Urinary bladder (tissue), 4 donors: ENCODE results near the gene SGK1. TPM values are rescaled to one million over a fixed set of nuclear protein-coding genes. Genes with fewer than 3 reads are reported as not detected.
"Not testable (repeated sequence)": the region's sequence is repeated elsewhere in the genome, so short reads cannot be mapped to it uniquely, and the experiment has no call there.

ENCODE experiments used
- DNase-seq: peaks from one replicate; pipeline ENCODE4 v3.0.0-alpha.2; 2015; ENCODE audit errors: extremely low spot score
- H3K27ac ChIP-seq: one replicate; pipeline ENCODE4 v1.5.1; 2013; ENCODE audit warnings: low read depth, mild to moderate bottlenecking, moderate library complexity
- H3K36me3 ChIP-seq: one replicate; pipeline ENCODE4 v1.6.1; 2013; ENCODE audit warnings: mild to moderate bottlenecking, moderate library complexity; ENCODE audit not compliant: insufficient read depth
- H3K4me1 ChIP-seq: one replicate; pipeline ENCODE4 v1.6.1; 2013; ENCODE audit warnings: mild to moderate bottlenecking, moderate library complexity; ENCODE audit not compliant: insufficient read depth
- H3K4me3 ChIP-seq: one replicate; pipeline ENCODE4 v1.5.1; 2013; ENCODE audit warnings: low read depth, low read length
- WGBS: extraction: QIAGEN DNeasy Blood & Tissue Kit; methylation state at CpG from one replicate; pipeline ENCODE4 v1.1.7; 2013; 5-methylcytosine and 5-hydroxymethylcytosine counted together
- polyA plus RNA-seq: library from polyadenylated mRNA; stranded (reverse); fragments of 200-250 nt; gene quantifications from one replicate; pipeline ENCODE4 v1.2.3, GENCODE V29; 2013
- total RNA-seq: library from RNA; depleted of rRNA; stranded (reverse); fragments of >200 nt; gene quantifications from one replicate; pipeline ENCODE4 v1.2.3, GENCODE V29; 2014
- donor health status: healthy with polysubstance abuse.
- donor health status: healthy.

SGK1 gene
- total and polyA plus RNA-seq, 2 donors = 44.4 to 51.2 TPM

- WGBS = 85% methylated on average over 6 of the region's 6 CpGs
- Histone ChIP-seq H3K27ac (no peak overlapping the region), H3K4me3 (no peak overlapping the region), H3K36me3 (no peaks in the 10 kb centered on the region), H3K4me1 (no peaks in the 10 kb centered on the region)
- DNase-seq = no peak
Measured at GRCh38 chr6:134343066-134343465, 25.2 kb upstream of the SGK1 start.

- H3K27ac ChIP-seq = no peak overlapping the region
- H3K36me3 ChIP-seq = no peaks in the 10 kb centered on the region
- no peak overlapping the region for H3K4me3 ChIP-seq
- 80% methylated on average over 10 of the region's 10 CpGs for WGBS
- no peak for DNase-seq
- H3K4me1 ChIP-seq = no peaks in the 10 kb centered on the region
Measured at GRCh38 chr6:134341999-134342567, 24.2 kb upstream of the SGK1 start.

- Histone ChIP-seq H3K4me1 (no peaks in the 10 kb centered on the region), H3K36me3 (no peaks in the 10 kb centered on the region), H3K27ac (no peak overlapping the region), H3K4me3 (no peak overlapping the region)
- no peak for DNase-seq
- WGBS = 81% methylated on average over 6 of the region's 6 CpGs
Measured at GRCh38 chr6:134340179-134340975, 22.5 kb upstream of the SGK1 start.

- no peak overlapping the region for H3K4me3 ChIP-seq
- no peaks in the 10 kb centered on the region for H3K36me3 ChIP-seq
- DNase-seq = no peak
- H3K4me1 ChIP-seq = no peaks in the 10 kb centered on the region
- H3K27ac ChIP-seq = no peak overlapping the region
Measured at GRCh38 chr6:134339216-134339615, 21.3 kb upstream of the SGK1 start.

GRCh38 chr6:134331256-134331655, 13.3 kb upstream of the SGK1 start:
- 96% methylated on average over 2 of the region's 2 CpGs for whole genome bisulfite sequencing
- no peak overlapping the region for H3K4me3 ChIP-seq
- H3K36me3 ChIP-seq = no peaks in the 10 kb centered on the region
- no peaks in the 10 kb centered on the region for H3K4me1 ChIP-seq
- H3K27ac ChIP-seq = no peak overlapping the region
- DNase-seq = no peak

- no peaks in the 10 kb centered on the region for H3K4me1 ChIP-seq
- H3K4me3 ChIP-seq = no peak overlapping the region
- H3K27ac ChIP-seq = no peak overlapping the region
- no peak for DNase-seq
- 99% methylated on average over 1 of the region's 1 CpG for WGBS
- H3K36me3 ChIP-seq = no peaks in the 10 kb centered on the region
Measured at GRCh38 chr6:134330555-134330954, 12.6 kb upstream of the SGK1 start.

- Histone ChIP-seq H3K4me3 (no peak overlapping the region), H3K36me3 (no peaks in the 10 kb centered on the region), H3K27ac (no peak overlapping the region), H3K4me1 (no peaks in the 10 kb centered on the region)
- DNase-seq = no peak
- WGBS = 46% methylated on average over 2 of the region's 2 CpGs
Measured at GRCh38 chr6:134328792-134329191, 10.9 kb upstream of the SGK1 start.

- WGBS = 97% methylated on average over 2 of the region's 2 CpGs
- no peaks in the 10 kb centered on the region for H3K36me3 ChIP-seq
- DNase-seq = no peak
- no peaks in the 10 kb centered on the region for H3K4me1 ChIP-seq
- H3K27ac ChIP-seq = no peak overlapping the region
- no peak overlapping the region for H3K4me3 ChIP-seq
Measured at GRCh38 chr6:134328138-134328537, 10.2 kb upstream of the SGK1 start.

GRCh38 chr6:134326192-134326591, 8.3 kb upstream of the SGK1 start:
- DNase-seq, H3K4me1 ChIP-seq, H3K27ac ChIP-seq, H3K36me3 ChIP-seq, H3K4me3 ChIP-seq: not testable (repeated sequence)
- 97% methylated on average over 4 of the region's 4 CpGs for WGBS

GRCh38 chr6:134324766-134325165, 6.9 kb upstream of the SGK1 start:
- Histone ChIP-seq H3K27ac (no peak overlapping the region), H3K4me1 (no peaks in the 10 kb centered on the region), H3K36me3 (no peaks in the 10 kb centered on the region), H3K4me3 (no peak overlapping the region)
- 96% methylated on average over 4 of the region's 4 CpGs for WGBS
- DNase-seq = no peak

GRCh38 chr6:134324141-134324540, 6.2 kb upstream of the SGK1 start:
- WGBS = 59% methylated on average over 5 of the region's 5 CpGs
- DNase-seq = no peak
- Histone ChIP-seq H3K4me3 (no peak overlapping the region), H3K36me3 (no peaks in the 10 kb centered on the region), H3K4me1 (no peaks in the 10 kb centered on the region), H3K27ac (no peak overlapping the region)

GRCh38 chr6:134323698-134324097, 5.8 kb upstream of the SGK1 start:
- 86% methylated on average over 2 of the region's 2 CpGs for WGBS
- DNase-seq = no peak
- Histone ChIP-seq H3K4me3 (no peak overlapping the region), H3K4me1 (no peaks in the 10 kb centered on the region), H3K36me3 (no peaks in the 10 kb centered on the region), H3K27ac (no peak overlapping the region)

GRCh38 chr6:134323294-134323693, 5.4 kb upstream of the SGK1 start:
- 94% methylated on average over 1 of the region's 1 CpG for WGBS
- Histone ChIP-seq H3K36me3 (no peaks in the 10 kb centered on the region), H3K4me3 (no peak overlapping the region), H3K27ac (no peak overlapping the region), H3K4me1 (no peaks in the 10 kb centered on the region)
- DNase-seq = no peak

GRCh38 chr6:134322216-134322615, 4.3 kb upstream of the SGK1 start:
- Histone ChIP-seq H3K4me3 (no peak overlapping the region), H3K4me1 (no peaks in the 10 kb centered on the region), H3K27ac (no peak overlapping the region), H3K36me3 (no peaks in the 10 kb centered on the region)
- 77% methylated on average over 2 of the region's 2 CpGs for WGBS
- DNase-seq = no peak
